GM21576 (cell line): ENCODE results near the gene UBC.

Experiments used
- ATAC-seq: cut with Tn5 transposase; IDR thresholded peaks from one replicate; pipeline ENCODE4 v1.9.1; 2021; ENCODE audit warnings: mild to moderate bottlenecking, moderate library complexity; ENCODE audit not compliant: unreplicated experiment

UBC gene

DNA sequence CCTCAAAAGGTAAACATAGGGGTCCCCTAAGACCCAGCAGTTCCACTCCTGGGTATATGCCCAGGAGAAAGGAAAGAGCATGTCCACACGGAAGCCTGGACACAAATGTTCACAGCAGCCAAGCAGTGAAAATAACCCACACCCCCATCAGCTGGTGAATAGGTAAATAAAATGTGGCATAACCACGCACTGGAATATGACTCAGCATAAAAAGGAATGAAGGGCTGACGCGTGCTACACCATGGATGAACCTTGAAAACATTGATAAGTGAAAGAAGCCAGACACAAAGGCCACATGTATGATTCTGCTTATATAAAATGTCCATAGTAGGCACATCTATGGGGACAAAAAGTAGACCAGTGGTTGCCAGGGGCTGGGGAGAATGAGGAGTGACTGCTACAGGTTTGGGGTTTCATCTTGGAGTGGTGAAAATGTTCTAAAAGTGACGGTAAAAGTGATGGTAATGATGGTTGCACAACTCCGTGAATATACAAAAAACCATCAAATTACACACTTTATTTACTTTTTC lies 47.0 kb downstream of the UBC start:
- ATAC-seq: no peak

DNA sequence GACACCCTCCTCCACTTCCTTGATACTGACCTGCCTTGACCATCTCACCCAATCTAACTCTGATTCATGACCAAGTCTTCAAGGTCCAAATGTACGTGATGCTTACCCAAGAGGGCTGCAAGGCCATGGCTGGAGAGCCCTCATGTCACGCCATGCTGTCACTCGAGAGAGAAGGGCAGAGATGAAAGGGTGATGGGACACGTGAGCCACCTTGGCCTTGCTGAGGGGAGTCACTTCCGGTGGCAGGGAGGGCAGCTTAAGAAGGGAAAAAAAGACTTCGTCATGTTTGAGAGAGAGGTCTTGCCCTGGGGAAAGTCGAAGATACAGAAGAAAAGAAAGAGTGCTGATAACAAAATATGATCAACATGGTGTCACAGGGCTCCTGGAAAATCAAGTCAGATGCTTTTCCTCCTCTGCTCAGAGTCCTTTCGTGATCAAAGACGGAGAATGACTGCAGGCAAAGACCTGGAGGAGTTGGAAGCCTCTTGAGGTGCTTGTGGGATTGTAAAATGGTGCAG lies 47.5 kb downstream of the UBC start:
- ATAC-seq: no peak

GRCh38 chr12:124866195-124866882 lies 48.1 kb downstream of the UBC start:
- no peak for ATAC-seq

DNA sequence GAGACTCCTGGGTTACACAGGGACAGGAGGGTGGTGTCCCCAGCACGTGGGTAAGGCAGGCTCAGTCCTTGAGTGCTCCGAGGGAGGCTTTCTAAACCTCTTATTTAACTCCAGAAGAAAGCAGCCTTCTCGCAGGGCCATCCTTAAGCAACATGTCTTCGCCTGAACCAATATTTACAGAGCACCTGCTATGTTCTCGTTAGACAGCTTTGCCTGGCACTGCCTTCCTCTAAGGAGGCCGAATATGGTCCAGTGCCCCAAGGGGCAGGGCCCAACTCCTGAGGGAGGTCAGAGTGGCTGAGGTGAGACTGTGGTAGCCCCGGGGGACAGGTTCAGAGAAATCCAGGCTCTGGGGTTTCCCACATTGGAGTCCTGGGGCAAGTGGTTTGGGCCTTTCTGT lies 48.7 kb downstream of the UBC start:
- ATAC-seq: no peak

GRCh38 chr12:124864326-124864752 lies 50.1 kb downstream of the UBC start:
- ATAC-seq: no peak

- ATAC-seq: peak; percentile 60
Measured at GRCh38 chr12:124863416-124864325, 50.8 kb downstream of the UBC start, which contains the start of gene SCARB1. SCARB1 (minus strand) TSS chr12:124863864; CDS start chr12:124863720, 144 bp downstream.

DNA sequence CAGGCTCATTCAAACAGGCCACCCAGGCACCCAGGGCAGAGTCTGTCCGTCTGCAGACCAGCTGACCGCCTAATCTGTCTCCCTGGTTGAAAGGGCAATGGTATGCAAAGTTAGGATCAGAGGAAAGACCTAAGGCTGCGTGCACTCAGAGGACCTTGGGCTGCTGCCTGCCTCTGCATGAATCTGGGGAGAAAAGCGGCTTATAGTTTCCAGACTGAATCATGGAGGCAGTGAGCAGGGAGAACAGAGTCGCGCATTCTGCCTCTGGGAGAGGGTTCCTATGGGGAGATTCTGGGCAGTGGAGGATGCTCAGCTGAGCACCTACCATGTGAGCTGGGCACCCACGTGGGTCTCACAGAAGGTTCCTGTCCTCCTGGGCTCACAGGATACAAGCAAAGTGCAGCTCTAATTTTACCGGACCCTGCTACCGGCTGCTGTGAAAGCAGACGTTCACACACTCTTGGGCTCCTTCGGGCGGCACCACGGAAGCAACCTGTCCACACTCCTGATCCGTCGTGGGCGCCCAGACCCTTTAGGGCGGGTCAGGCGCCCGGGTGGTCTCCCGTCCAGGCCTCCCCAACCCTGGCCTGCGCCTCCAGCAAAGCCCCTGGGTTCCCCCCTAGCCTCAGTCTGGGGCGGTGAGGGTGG lies 51.6 kb downstream of the UBC start:
- ATAC-seq: peak; percentile 39

DNA sequence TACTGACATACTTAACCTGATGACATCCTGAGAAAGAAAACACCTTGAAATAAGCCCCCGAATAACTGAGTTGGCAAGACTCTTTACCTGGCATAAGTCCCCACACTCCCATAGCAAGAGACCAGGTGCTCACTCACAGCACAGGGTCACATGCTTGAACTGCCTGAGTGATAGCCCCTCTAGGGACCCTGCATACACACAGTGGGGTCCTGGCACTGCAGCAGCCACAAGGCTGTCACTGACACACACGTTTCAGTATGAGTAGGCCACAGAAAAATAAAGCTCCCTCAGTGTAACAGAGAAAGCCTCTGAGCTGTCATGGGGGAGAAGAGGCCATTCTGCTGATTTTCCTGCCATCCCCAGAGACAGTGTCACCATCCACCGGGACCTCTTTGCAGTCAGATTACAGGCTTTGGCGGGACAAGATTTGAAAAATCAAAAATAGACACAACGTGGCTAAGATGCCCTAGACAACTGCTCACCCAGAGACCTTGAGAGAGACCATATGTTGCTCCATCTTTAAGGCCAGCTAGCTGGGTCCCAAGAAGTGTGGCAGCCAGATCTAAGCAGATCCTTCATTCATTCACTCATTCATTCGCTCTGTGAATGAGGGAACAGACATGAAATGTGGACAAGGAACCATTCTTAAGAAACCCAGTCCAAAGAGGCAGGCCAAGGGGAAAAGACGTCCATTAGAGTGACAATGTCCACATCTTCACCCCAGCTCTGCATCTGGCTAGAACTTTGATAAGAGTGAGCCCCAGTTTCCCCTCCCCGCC lies 52.4 kb downstream of the UBC start:
- no peak for ATAC-seq
